ENCODE measurements around the gene RAB8B. TPM values are rescaled to one million over a fixed set of nuclear protein-coding genes. Genes with fewer than 3 reads are reported as not detected.

The RAB8B gene
- total and polyA plus RNA-seq, 7 donors = 6.5 to 30.4 (median 21.7) TPM

GRCh38 chr15:63172851-63173451, 16.5 kb upstream of the RAB8B start:
- no peak for DNase-seq
- Histone ChIP-seq H3K36me3 (no peaks in the 10 kb centered on the region), H3K4me1 (no peaks in the 10 kb centered on the region), H3K27me3 (no peaks in the 10 kb centered on the region), H3K9me3 (no peaks in the 10 kb centered on the region), H3K27ac (no peak overlapping the region), H3K4me3 (no peak overlapping the region)
- intact Hi-C loops (cut with DNase I) = no loop called here
- TF ChIP-seq POLR2A (IDR thresholded peaks at IDR 0.05) (no peak), EP300 (IDR thresholded peaks at IDR 0.05) (no peak), CTCF (IDR thresholded peaks at IDR 0.05) (no peak), POLR2AphosphoS5 (IDR thresholded peaks at IDR 0.05) (no peak)
- WGBS, 2 donors = 88% methylated on average over 3 of the region's 3 CpGs

GRCh38 chr15:63176302-63176701, 13.1 kb upstream of the RAB8B start:
- 96 to 97% methylated on average over 3 of the region's 3 CpGs for WGBS, 2 donors
- Histone ChIP-seq H3K36me3 (no peaks in the 10 kb centered on the region), H3K9me3 (no peaks in the 10 kb centered on the region), H3K27ac (no peak overlapping the region), H3K27me3 (no peaks in the 10 kb centered on the region), H3K4me1 (no peaks in the 10 kb centered on the region), H3K4me3 (no peak overlapping the region)
- intact Hi-C loops (cut with DNase I) = no loop called here
- no peak for TF ChIP-seq POLR2AphosphoS5 (IDR thresholded peaks at IDR 0.05)
- DNase-seq = no peak

GRCh38 chr15:63178034-63178433, 11.4 kb upstream of the RAB8B start:
- TF ChIP-seq POLR2A (IDR thresholded peaks at IDR 0.05) (no peak), POLR2AphosphoS5 (IDR thresholded peaks at IDR 0.05) (no peak), CTCF (IDR thresholded peaks at IDR 0.05) (no peak), EP300 (IDR thresholded peaks at IDR 0.05) (no peak)
- no peak overlapping the region for H3K4me3 ChIP-seq
- intact Hi-C loops (cut with DNase I) = no loop called here
- H3K36me3 ChIP-seq = no peaks in the 10 kb centered on the region
- no peak overlapping the region for H3K27ac ChIP-seq
- no peak for DNase-seq
- H3K9me3 ChIP-seq = no peaks in the 10 kb centered on the region
- no peaks in the 10 kb centered on the region for H3K27me3 ChIP-seq
- WGBS, 2 donors = 30 to 62% methylated on average over 5 of the region's 5 CpGs
- H3K4me1 ChIP-seq = no peaks in the 10 kb centered on the region

GRCh38 chr15:63180746-63181145, 8.7 kb upstream of the RAB8B start:
- Histone ChIP-seq H3K4me1 (no peaks in the 10 kb centered on the region), H3K36me3 (no peaks in the 10 kb centered on the region), H3K27me3 (no peaks in the 10 kb centered on the region), H3K9me3 (no peaks in the 10 kb centered on the region), H3K4me3 (no peak overlapping the region), H3K27ac (no peak overlapping the region)
- 86 to 88% methylated on average over 2 of the region's 2 CpGs for WGBS, 2 donors
- TF ChIP-seq CTCF (IDR thresholded peaks at IDR 0.05) (no peak), EP300 (IDR thresholded peaks at IDR 0.05) (no peak), POLR2AphosphoS5 (IDR thresholded peaks at IDR 0.05) (no peak), POLR2A (IDR thresholded peaks at IDR 0.05) (no peak)
- intact Hi-C loops (cut with DNase I) = no loop called here
- DNase-seq = no peak

GRCh38 chr15:63181648-63182047, 7.8 kb upstream of the RAB8B start:
- no peaks in the 10 kb centered on the region for H3K9me3 ChIP-seq
- TF ChIP-seq CTCF (IDR thresholded peaks at IDR 0.05) (no peak), POLR2A (IDR thresholded peaks at IDR 0.05) (no peak), POLR2AphosphoS5 (IDR thresholded peaks at IDR 0.05) (no peak), EP300 (IDR thresholded peaks at IDR 0.05) (no peak)
- no peak overlapping the region for H3K4me3 ChIP-seq
- WGBS, 2 donors = 85 to 92% methylated on average over 2 of the region's 2 CpGs
- no peaks in the 10 kb centered on the region for H3K4me1 ChIP-seq
- no peaks in the 10 kb centered on the region for H3K36me3 ChIP-seq
- H3K27ac ChIP-seq = no peak overlapping the region
- H3K27me3 ChIP-seq = no peaks in the 10 kb centered on the region
- no peak for DNase-seq
- intact Hi-C loops (cut with DNase I) = no loop called here
